Activated effector memory CD4-positive, alpha-beta T cell treated with anti-CD3 and anti-CD28 coated beads, Interleukin-2, amount 50 U/mL, for 16 hours (primary cell): ENCODE measurements around the gene IFT43.

ENCODE experiments used
- DNase-seq: peaks from one replicate; pipeline ENCODE4 v3.0.0-alpha.2; 2020

Gene IFT43

DNA sequence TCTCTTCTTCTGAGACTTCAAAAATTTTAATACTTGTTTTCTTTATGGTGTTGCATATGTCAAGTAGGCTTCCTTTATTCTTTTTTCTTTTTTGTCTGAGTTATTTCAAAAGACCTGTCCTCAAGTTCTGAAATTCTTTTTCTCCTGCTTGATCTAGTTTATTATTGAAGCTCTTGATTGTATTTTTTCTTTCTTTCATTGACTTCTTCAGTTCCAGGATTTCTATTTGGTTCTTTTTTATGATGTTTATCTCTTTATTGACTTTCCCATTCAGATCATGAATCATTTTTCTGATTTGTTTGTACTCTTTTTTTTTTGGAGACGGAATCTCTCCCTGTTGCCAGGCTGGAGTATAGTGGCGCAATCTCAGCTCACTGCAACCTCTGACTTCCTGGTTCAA lies 34.1 kb downstream of the IFT43 start:
- no peak for DNase-seq

GRCh38 chr14:76022991-76023390 lies 37.4 kb downstream of the IFT43 start:
- DNase-seq, result no peak

DNA sequence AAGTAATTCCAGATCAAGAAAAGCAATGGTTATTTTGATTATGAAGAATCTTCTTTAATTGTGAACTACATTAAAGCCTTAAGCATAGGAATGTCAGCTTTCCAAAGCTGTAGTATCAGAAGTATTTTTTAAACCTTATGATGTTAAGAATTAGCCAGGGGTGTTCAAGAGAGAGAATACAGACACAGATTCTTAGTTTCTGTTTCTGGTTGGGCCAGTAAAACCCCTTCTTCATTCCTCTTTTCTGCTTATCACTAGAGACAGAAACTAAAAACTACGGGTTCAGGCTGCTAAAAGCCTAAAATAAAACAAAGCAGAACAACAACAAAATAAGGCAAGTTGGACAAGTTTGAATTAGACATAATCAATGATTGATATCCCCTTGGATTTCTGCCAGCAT lies 38.2 kb downstream of the IFT43 start:
- DNase-seq, result no peak

DNA sequence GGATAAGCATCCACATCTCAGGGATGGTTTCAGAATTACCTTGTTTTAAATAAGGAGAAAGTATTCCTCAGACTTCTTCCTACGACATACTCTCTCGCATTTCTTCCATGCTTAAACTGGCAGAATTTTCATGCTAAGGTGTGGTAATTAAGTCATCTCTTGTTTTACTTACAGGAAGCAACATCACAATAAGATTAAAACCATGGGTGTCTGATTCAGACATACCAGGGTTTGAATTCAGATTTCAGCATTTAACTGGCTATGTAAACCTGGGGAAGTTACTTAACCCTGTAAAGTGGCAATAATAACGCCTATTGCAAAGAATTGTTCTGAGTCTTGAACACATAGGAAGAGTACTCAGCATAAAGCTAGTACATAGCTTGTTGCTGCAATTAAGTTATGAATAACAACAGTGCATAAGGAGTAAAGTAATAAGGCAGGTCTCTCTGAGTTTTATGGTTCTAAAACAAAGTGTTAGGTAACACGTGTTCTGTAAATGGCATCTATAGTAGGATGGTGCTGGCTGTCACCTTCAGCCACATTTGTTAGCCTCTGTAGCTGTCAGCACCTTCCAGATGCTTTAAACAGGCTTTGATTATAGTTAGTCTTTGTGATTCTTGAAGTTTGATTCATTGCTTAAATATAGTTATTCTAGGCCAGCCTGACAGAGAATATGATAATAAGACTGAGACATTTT lies 38.8 kb downstream of the IFT43 start:
- DNase-seq, result no peak

DNA sequence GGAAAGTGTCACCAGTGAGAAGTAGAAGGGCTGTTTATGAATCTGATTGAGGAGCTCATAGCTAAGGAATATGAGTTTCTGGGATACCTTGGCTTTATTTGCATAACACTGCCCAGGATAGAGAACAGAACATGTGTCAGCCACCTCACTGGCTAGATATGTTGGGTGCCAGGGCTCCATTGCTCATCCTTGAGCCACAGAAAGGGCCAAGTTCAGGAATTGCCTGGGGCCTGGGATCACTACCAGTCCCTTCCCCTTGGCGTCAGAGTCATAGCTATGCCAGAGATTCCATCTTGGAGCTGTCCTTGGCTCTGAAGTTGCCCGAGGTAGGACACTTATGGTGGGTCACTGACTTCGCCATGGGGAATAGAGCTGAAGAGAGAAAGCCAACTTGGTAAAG lies 49.0 kb downstream of the IFT43 start:
- no peak for DNase-seq

- DNase-seq, result no peak
Measured at GRCh38 chr14:76040704-76041103, 55.1 kb downstream of the IFT43 start.

- no peak for DNase-seq
Measured at GRCh38 chr14:76045773-76046172, 60.2 kb downstream of the IFT43 start.

DNA sequence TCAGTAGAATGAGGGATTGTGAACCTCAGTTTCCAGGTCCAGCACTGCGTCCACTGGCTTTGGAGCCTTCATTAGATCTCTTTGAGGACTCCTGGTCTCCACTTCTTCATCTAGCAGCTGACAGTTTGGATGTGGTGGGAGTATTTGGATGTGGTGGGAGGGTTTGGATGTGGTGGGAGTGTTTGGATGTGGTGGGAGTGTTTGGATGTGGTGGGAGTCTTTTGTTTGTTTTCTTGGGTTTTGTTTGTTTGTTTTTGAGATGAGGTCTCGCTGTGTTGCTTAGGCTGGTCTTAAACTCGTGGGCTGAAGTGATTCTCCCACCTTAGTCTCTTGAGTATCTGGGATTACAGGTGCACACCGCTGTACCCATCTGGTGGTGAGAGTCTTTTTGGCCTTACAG lies 64.7 kb downstream of the IFT43 start:
- DNase-seq, result no peak

DNA sequence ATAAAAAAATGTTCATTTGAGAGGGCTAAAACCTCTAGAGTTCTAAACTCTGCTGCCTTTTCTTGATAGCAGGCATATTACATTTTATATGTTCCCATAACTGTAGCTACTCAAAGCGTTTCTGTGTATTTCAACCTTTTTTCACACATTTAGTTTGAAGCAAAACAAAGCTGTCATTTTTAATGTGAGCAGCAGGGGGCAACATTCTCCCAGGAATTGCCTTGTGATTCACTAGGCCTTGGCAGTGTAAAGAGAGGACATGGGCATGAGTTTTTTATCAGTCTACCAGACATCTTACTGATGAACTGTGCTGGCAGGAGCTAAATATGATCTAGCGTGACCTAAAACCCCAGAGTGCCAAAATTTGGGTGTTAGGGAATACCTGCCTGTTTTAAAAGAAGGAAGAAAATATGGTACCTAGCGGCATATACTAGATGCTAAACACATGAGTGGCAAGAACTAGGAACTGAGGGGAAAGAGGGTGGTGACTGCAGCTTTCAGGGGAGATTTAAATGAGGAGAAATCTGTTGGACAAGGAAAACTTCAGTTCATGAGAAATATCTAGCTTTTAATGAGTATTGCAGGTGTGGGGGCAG lies 65.3 kb downstream of the IFT43 start:
- DNase-seq, result peak; percentile 78

GRCh38 chr14:76051717-76052465 lies 66.3 kb downstream of the IFT43 start:
- no peak for DNase-seq

- no peak for DNase-seq
Measured at GRCh38 chr14:76053572-76054355, 68.2 kb downstream of the IFT43 start.

DNA sequence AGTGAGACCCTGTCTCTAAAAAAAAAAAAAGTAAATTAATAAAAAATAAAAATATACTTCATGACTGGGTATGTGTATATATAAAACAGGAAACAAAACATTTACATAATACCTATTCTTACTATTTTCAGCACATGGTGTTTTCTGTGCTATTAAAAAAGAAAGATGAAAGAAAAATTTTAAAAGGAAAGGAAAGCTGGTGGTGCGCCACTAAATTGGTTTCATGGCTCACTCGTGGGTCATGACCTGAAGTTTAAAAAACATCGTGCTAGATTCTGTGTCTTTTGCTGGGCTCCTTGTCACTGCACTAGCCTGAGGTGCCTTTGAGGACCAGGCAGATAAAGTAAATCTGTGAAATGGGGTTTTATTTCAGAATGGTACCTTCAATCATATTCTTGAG lies 69.8 kb downstream of the IFT43 start:
- DNase-seq, result no peak

- no peak for DNase-seq
Measured at GRCh38 chr14:76056128-76056527, 70.6 kb downstream of the IFT43 start.

DNA sequence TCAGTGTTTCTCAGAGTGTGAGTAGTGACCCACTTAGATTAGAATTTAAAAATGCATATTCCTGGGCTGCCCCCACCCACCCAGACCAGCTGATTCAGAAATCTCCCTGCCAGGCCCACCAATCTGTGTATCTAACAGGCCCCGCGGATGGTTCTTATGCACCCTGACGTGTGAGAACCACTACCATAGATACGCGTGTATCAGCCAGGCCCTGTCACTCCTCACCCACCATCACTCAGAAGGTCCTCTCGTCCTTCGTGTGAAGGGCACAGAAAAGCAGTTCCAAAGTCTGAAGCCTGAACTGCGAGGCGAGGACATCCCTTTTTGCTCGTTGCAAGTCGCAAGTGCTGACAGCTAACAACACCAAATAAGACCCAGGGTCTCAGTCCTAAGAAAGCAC lies 72.4 kb downstream of the IFT43 start:
- no peak for DNase-seq

GRCh38 chr14:76063327-76063726 lies 77.8 kb downstream of the IFT43 start:
- DNase-seq, result no peak

- DNase-seq, result no peak
Measured at GRCh38 chr14:76065519-76065918, 80.0 kb downstream of the IFT43 start.

- DNase-seq, result no peak
Measured at GRCh38 chr14:76067536-76067935, 82.0 kb downstream of the IFT43 start.

- no peak for DNase-seq
Measured at GRCh38 chr14:76073717-76074116, 88.2 kb downstream of the IFT43 start.

GRCh38 chr14:76077340-76077739 lies 91.8 kb downstream of the IFT43 start:
- no peak for DNase-seq

- DNase-seq, result no peak
Measured at GRCh38 chr14:76078501-76078900, 92.9 kb downstream of the IFT43 start.

- DNase-seq, result no peak
Measured at GRCh38 chr14:76080025-76080424, 94.5 kb downstream of the IFT43 start.

DNA sequence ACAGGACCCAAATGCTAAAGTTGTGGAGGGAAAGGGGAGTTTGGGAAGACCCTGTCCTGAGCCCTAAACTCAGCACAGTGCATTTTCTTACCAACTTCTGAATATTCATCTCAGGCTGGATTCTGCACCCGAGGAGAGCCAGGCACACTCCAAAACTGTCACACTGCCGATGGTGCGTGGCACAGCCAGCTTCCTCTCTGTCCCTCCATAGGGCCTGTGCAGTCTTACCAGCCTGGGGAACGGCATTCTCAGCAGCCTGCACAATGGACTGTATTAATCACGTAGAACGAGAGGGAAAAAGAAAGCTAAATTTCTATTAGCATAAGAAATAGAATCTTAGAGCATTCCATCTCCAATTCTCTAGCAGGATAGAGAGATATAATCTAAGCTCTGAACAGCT lies 94.9 kb downstream of the IFT43 start:
- no peak for DNase-seq

DNA sequence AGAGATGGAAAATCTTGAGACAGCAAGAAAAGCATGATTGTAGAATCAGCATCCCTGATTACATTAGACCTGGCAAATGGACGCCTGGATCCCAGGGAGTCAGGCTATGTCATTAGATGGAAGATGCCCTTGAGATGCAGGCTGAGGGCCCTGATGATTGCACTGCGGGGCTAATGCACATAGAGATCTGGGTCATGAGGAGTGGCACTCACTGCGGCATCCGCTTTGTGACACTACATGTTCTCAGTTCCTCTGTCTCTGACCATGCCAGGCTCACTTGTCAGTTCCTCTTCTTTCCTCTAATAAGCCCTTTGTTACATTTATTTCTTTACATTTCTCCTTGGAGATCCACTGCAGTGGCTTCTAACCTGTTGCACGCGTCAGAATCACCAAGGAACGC lies 96.1 kb downstream of the IFT43 start:
- DNase-seq, result no peak
